ENCODE results near the gene ZNF624.
"Not testable (repeated sequence)": the region's sequence is repeated elsewhere in the genome, so short reads cannot be mapped to it uniquely, and the experiment has no call there.

GRCh38 chr17:16666907-16667636 lies 13.4 kb upstream of the ZNF624 start:
- TF ChIP-seq CTCF, POLR2A (IDR thresholded peaks at IDR 0.05): not testable (repeated sequence)
